Measurements from ENCODE around the gene OPTC.

Gene OPTC

GRCh38 chr1:203555076-203555475 lies 61.1 kb downstream of the OPTC start:
- Histone ChIP-seq H3K27ac (no peak overlapping the region), H3K4me3 (IDR thresholded peaks at IDR 0.05; ENCODE audit: insufficient read depth, low read depth, low read length) (no peak overlapping the region), H4K20me1 (ENCODE audit: insufficient read depth) (no peaks in the 10 kb centered on the region), H3K4me1 (ENCODE audit: low read depth, poor library complexity, severe bottlenecking) (no peaks in the 10 kb centered on the region), H3K36me3 (ENCODE audit: insufficient read depth) (no peaks in the 10 kb centered on the region), H3K4me2 (no peak overlapping the region), H3K79me2 (ENCODE audit: insufficient read depth, low read depth) (no peaks in the 10 kb centered on the region), H3K27me3 (ENCODE audit: insufficient read depth, low read depth) (no peaks in the 10 kb centered on the region), H2AFZ (ENCODE audit: low read depth) (no peak overlapping the region), H3K9ac (no peak overlapping the region)
- TF ChIP-seq CTCF (conservative IDR thresholded peaks at IDR 0.05; ENCODE audit: low read depth, low read length): no peak

GRCh38 chr1:203555511-203556046 lies 61.6 kb downstream of the OPTC start:
- Histone ChIP-seq H3K4me2 (no peak overlapping the region), H3K27me3 (ENCODE audit: insufficient read depth, low read depth) (no peaks in the 10 kb centered on the region), H3K27ac (no peak overlapping the region), H3K9ac (no peak overlapping the region), H3K4me3 (IDR thresholded peaks at IDR 0.05; ENCODE audit: insufficient read depth, low read depth, low read length) (no peak overlapping the region), H3K36me3 (ENCODE audit: insufficient read depth) (no peaks in the 10 kb centered on the region), H3K4me1 (ENCODE audit: low read depth, poor library complexity, severe bottlenecking) (no peaks in the 10 kb centered on the region), H4K20me1 (ENCODE audit: insufficient read depth) (no peaks in the 10 kb centered on the region), H2AFZ (ENCODE audit: low read depth) (no peak overlapping the region), H3K79me2 (ENCODE audit: insufficient read depth, low read depth) (no peaks in the 10 kb centered on the region)
- no peak for TF ChIP-seq CTCF (conservative IDR thresholded peaks at IDR 0.05; ENCODE audit: low read depth, low read length)

- H3K79me2 ChIP-seq (ENCODE audit: insufficient read depth, low read depth): no peaks in the 10 kb centered on the region
- no peak overlapping the region for H3K4me3 ChIP-seq (IDR thresholded peaks at IDR 0.05; ENCODE audit: insufficient read depth, low read depth, low read length)
- no peak overlapping the region for H3K27ac ChIP-seq
- H3K4me1 ChIP-seq (ENCODE audit: low read depth, poor library complexity, severe bottlenecking): no peaks in the 10 kb centered on the region
- TF ChIP-seq CTCF (conservative IDR thresholded peaks at IDR 0.05; ENCODE audit: low read depth, low read length): no peak
- H2AFZ ChIP-seq (ENCODE audit: low read depth): no peak overlapping the region
- no peak overlapping the region for H3K9ac ChIP-seq
- no peaks in the 10 kb centered on the region for H4K20me1 ChIP-seq (ENCODE audit: insufficient read depth)
- H3K4me2 ChIP-seq: no peak overlapping the region
- no peaks in the 10 kb centered on the region for H3K27me3 ChIP-seq (ENCODE audit: insufficient read depth, low read depth)
- H3K36me3 ChIP-seq (ENCODE audit: insufficient read depth): no peaks in the 10 kb centered on the region
These were observed 62.3 kb downstream of the OPTC start for GRCh38 chr1:203556047-203556851.

- Histone ChIP-seq H3K27me3 (ENCODE audit: insufficient read depth, low read depth) (no peaks in the 10 kb centered on the region), H3K4me2 (no peak overlapping the region), H3K4me1 (ENCODE audit: low read depth, poor library complexity, severe bottlenecking) (no peaks in the 10 kb centered on the region), H2AFZ (ENCODE audit: low read depth) (no peak overlapping the region), H3K27ac (no peak overlapping the region), H3K36me3 (ENCODE audit: insufficient read depth) (no peaks in the 10 kb centered on the region), H3K9ac (no peak overlapping the region), H3K79me2 (ENCODE audit: insufficient read depth, low read depth) (no peaks in the 10 kb centered on the region), H3K4me3 (IDR thresholded peaks at IDR 0.05; ENCODE audit: insufficient read depth, low read depth, low read length) (no peak overlapping the region), H4K20me1 (ENCODE audit: insufficient read depth) (no peaks in the 10 kb centered on the region)
- no peak for TF ChIP-seq CTCF (conservative IDR thresholded peaks at IDR 0.05; ENCODE audit: low read depth, low read length)
These were observed 63.4 kb downstream of the OPTC start for GRCh38 chr1:203557390-203557789.

All from KMS-11 (cell line).